GM18520 (cell line): Measurements from ENCODE around the gene CRYBB2.
"Not testable (repeated sequence)": the region's sequence is repeated elsewhere in the genome, so short reads cannot be mapped to it uniquely, and the experiment has no call there.

Source experiments
- ATAC-seq: cut with Tn5 transposase; IDR thresholded peaks from one replicate; pipeline ENCODE4 v1.9.1; 2021; ENCODE audit not compliant: unreplicated experiment

The CRYBB2 gene, protein sequence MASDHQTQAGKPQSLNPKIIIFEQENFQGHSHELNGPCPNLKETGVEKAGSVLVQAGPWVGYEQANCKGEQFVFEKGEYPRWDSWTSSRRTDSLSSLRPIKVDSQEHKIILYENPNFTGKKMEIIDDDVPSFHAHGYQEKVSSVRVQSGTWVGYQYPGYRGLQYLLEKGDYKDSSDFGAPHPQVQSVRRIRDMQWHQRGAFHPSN

DNA sequence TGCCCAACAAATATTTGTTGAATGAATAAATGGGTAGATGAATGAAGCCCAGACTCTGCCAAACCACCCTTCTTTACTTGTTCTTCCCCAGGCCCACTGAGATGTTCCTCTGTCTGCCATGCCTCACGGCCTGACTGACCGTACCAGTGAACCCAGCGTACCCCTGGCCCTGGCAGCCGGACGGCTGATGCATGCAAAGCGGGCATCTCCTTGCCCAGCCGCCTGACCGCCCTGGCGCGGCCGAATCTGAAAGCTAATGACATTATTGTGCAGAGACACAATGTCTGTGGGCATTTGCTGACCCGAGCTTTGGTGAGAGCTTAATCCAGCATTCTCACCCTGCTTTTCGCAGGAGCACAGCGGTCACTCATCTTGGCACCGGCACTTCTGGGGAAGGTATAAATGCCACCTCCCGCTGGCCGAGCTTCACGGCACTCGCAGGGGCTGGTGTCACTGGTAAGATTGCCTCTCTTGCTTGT is at the start of gene CRYBB2:
Gene CRYBB2 (plus strand): TSS at position 429 of the 479 bp plus-strand sequence. CDS start 1,791 bp downstream, outside the sequence.
- no peak for ATAC-seq

GRCh38 chr22:25170426-25170980 is 48.9 kb upstream of the CRYBB2 start:
- ATAC-seq: no peak

GRCh38 chr22:25172153-25172552 is 47.3 kb upstream of the CRYBB2 start:
- ATAC-seq: no peak

DNA sequence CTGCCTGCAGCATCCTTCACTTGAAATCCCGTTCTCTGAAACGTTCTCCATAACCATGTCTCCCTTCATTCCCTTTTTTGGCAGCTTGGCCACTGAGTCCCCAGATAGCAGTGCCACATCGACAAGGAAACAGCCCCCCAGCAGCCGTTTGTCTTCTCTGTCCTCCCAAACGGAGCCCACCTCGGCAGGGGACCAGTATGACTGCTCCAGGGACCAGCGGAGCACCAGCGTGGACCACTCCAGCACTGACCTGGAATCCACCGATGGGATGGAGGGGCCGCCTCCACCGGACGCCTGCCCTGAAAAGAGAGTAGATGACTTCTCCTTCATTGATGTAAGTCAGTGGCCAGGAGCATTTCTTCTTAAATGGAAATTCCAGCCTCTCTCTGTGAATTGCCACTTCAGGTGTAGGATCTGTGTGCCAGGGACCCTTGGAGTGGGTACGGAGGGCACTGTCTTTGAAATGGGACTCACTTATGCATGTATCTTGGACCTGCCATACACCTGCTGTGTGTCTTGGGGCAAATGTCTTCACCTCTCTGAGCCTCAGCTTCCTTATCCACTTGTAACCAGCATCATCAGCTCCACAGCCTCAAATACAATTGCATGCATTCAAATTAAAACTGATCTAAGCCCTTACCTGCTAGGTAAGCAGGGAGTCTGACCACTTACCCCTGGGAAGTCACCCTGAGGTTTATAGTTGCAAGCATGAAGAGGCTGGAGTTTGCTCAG is 45.1 kb upstream of the CRYBB2 start:
- no peak for ATAC-seq

GRCh38 chr22:25174888-25175411 is 44.5 kb upstream of the CRYBB2 start:
- no peak for ATAC-seq

- no peak for ATAC-seq
These were observed 43.3 kb upstream of the CRYBB2 start for GRCh38 chr22:25176175-25176574.

DNA sequence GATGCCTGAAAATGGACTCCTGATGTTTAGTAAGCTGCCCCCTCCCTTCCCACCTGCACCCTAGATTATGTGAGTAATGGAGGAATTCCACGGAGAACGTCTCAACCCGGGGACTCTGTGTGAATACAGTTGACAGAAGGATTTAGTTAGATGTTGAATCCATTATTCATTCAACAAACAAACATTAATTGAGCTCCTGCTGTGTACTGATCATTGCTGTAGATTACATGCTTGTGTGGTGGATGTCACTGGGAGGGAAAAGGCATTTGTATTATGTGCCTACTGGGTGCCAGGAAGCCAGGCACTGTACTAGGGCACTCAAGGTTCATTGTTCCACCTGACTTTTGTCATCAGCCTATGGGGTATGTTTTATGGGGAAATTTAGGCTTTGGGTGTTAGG is 42.6 kb upstream of the CRYBB2 start:
- no peak for ATAC-seq

DNA sequence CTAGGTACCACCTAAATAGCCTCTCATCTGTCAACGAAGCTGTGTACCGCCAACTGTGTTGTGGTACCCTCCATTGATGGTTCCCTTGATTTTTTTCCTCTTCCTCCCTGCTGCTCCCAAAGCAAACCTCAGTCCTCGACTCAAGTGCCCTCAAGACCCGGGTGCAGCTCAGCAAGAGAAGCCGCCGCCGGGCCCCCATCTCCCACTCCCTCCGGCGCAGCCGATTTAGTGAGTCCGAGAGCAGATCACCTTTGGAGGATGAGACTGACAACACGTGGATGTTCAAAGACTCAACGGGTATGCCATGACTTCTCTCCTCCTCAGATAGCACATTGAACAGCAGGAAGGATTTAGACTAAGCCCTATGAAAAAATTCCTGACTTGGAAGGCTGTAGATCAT is 42.2 kb upstream of the CRYBB2 start:
- ATAC-seq: no peak

- no peak for ATAC-seq
These were observed 41.5 kb upstream of the CRYBB2 start for GRCh38 chr22:25177895-25178294.

DNA sequence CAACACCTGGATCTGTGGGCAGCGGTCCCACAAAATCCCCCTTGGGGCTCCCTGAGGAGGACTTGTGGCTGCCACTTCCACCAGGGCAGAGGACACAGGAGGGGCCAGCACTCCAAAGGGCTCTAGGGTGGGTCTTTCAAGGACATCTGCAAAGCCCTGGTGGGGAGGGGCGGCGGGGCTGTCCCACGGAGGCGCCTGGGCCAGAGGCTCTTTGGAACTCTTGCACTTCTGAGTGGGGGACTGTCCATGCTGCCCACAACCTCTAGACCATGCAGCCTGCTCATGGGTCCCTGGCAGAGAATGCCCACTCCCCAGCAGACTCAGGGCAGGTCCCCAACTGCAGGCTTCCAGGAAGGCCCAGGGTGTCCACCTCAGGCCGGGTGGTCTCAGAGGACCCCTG is 41.1 kb upstream of the CRYBB2 start:
- not testable (repeated sequence) for ATAC-seq

GRCh38 chr22:25178869-25179631 is 40.4 kb upstream of the CRYBB2 start:
- ATAC-seq: not testable (repeated sequence)

GRCh38 chr22:25182131-25183110 is 37.0 kb upstream of the CRYBB2 start:
- no peak for ATAC-seq

- no peak for ATAC-seq
These were observed 35.4 kb upstream of the CRYBB2 start for GRCh38 chr22:25183949-25184619.

DNA sequence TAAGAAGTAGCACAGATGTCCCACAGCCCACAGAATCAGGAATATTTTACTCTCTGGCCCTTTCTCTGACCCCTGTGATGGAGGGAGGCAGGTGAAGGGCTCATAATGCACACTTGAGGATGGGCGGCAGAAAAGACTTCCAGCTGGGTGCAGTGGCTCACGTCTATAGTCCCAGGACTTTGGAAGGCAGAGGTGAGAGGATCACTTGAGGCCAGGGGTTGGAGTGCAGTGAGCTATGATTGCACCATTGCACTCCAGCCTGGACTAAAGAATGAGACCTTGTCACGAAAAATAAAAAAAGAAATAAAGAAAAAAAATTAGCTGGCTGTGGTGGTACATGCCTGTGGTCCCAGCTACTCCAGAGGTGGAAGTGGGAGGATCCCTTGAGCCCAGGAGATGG is 33.3 kb upstream of the CRYBB2 start:
- no peak for ATAC-seq

DNA sequence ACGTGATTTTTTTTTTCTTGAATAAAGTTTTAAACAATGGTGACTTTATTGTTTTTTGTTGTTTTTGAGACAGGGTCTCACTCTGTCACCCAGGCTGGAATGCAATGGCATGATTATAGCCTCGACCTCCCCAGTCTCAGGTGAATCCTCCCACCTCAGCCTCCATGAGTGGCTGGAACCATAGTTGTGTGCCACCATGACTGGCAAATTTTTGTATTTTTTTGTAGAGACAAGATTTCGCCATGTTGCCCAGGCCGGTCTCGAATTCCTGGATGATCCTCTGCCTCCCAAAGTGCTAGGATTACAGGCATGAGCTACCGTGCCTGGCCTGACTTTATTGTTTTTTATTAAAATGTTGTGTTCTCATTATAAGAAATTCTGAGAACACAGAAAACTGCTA is 32.0 kb upstream of the CRYBB2 start:
- no peak for ATAC-seq

- no peak for ATAC-seq
These were observed 27.0 kb upstream of the CRYBB2 start for GRCh38 chr22:25192406-25192805.

DNA sequence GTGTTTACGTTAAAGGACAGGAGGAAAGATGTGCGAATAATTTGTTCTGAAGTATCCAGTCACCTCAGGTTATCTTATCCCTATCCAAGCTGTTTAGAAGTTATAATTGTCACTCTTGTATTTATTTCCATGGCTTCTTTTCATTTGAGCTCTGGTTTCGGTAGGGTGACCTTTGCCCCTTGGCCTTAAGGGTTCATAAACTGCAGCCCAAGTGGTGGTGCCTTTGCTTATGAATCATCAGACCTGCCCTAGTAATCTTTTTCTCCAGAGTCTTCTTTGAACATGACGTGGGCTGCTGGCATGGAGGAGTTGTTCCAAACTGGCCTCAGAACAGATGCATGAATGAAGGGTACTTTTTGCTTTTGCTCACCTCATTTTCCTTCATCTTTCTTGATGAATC is 26.3 kb upstream of the CRYBB2 start:
- no peak for ATAC-seq

- no peak for ATAC-seq
These were observed 25.9 kb upstream of the CRYBB2 start for GRCh38 chr22:25193548-25193947.

GRCh38 chr22:25196326-25196725 is 23.1 kb upstream of the CRYBB2 start:
- ATAC-seq: no peak

DNA sequence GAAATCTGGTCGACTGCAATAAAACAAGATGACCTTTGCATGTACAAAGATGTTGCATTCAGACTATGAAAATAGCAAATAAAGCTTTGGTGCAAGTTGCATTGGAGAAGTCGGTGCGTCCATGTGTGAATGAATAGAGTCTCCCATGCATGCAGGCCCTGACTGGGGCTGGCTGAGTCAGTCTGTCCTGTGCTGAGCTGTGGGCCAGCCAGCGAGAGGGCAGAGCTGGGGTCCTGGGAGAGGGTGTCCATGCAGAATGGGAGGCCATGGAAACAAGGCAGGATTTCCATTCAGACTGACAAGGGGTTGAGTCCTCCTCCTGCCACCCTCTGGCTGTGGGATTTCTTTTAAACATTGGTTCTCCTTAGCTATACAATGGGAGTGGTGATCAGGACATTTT is 22.1 kb upstream of the CRYBB2 start:
- ATAC-seq: no peak
